H9 (cell line): ENCODE data around the gene CCSER2. TPM values are rescaled to one million over a fixed set of nuclear protein-coding genes. Genes with fewer than 3 reads are reported as not detected.

Experiments used
- DNase-seq: peaks from one replicate; pipeline ENCODE4 v3.0.0-alpha.2; 2017
- H2AFZ ChIP-seq: one replicate; pipeline ENCODE4 v1.6.1; 2013; ENCODE audit warnings: mild to moderate bottlenecking, low read length, control low read depth, moderate library complexity
- H2AK5ac ChIP-seq: 2 replicates; pipeline ENCODE4 v1.6.1; 2013; ENCODE audit warnings: low read length, control low read depth, mixed read lengths; ENCODE audit not compliant: insufficient read length
- H2BK120ac ChIP-seq: one replicate; pipeline ENCODE4 v1.6.1; 2013; ENCODE audit warnings: low read depth, mild to moderate bottlenecking, low read length, control low read depth, inconsistent platforms; ENCODE audit not compliant: poor library complexity, severe bottlenecking
- H2BK12ac ChIP-seq: 2 replicates; pipeline ENCODE4 v1.6.1; 2013; ENCODE audit warnings: low read length, control low read depth, mixed read lengths, low read depth; ENCODE audit not compliant: insufficient read length
- H2BK15ac ChIP-seq: 2 replicates; pipeline ENCODE4 v1.6.1; 2013; ENCODE audit warnings: low read depth, low read length, control low read depth
- H2BK20ac ChIP-seq: one replicate; pipeline ENCODE4 v1.6.1; 2013; ENCODE audit warnings: low read depth, mild to moderate bottlenecking, low read length, control low read depth, inconsistent platforms; ENCODE audit not compliant: poor library complexity, severe bottlenecking
- H2BK5ac ChIP-seq: 2 replicates; pipeline ENCODE4 v1.6.1; 2013; ENCODE audit warnings: low read length, control low read depth, mixed read lengths; ENCODE audit not compliant: insufficient read length
- H3K14ac ChIP-seq: 2 replicates; pipeline ENCODE4 v1.6.1; 2013; ENCODE audit warnings: low read length, control low read depth; ENCODE audit not compliant: insufficient read depth
- H3K18ac ChIP-seq: 2 replicates; pipeline ENCODE4 v1.6.1; 2013; ENCODE audit warnings: low read depth, mild to moderate bottlenecking, mixed read lengths, low read length, control low read depth; ENCODE audit not compliant: insufficient read length
- H3K23ac ChIP-seq: 2 replicates; pipeline ENCODE4 v1.6.1; 2013; ENCODE audit warnings: low read length, control low read depth, mixed read lengths, low read depth; ENCODE audit not compliant: insufficient read length
- H3K23me2 ChIP-seq: 2 replicates; pipeline ENCODE4 v1.6.1; 2013; ENCODE audit warnings: low read depth, mild to moderate bottlenecking, mixed read lengths, low read length, control low read depth; ENCODE audit not compliant: insufficient read length, poor library complexity, severe bottlenecking
- H3K27ac ChIP-seq: 2 replicates; pipeline ENCODE4 v1.5.1; 2013; ENCODE audit warnings: low read length, control low read depth, mixed read lengths, low read depth; ENCODE audit not compliant: insufficient read length
- H3K27me3 ChIP-seq: 2 replicates; pipeline ENCODE4 v1.6.1; 2013; ENCODE audit warnings: low read length, control low read depth, inconsistent platforms; ENCODE audit not compliant: insufficient read depth
- H3K4ac ChIP-seq: 2 replicates; pipeline ENCODE4 v1.6.1; 2013; ENCODE audit warnings: low read depth, mild to moderate bottlenecking, control low read depth, inconsistent platforms, low read length, moderate library complexity
- H3K4me1 ChIP-seq: 2 replicates; pipeline ENCODE4 v1.6.1; 2013; ENCODE audit warnings: low read length, control low read depth, inconsistent platforms; ENCODE audit not compliant: insufficient read depth
- H3K4me2 ChIP-seq: 2 replicates; pipeline ENCODE4 v1.6.1; 2013; ENCODE audit warnings: low read length, control low read depth, mixed read lengths; ENCODE audit not compliant: insufficient read length, insufficient read depth
- H3K56ac ChIP-seq: 2 replicates; pipeline ENCODE4 v1.6.1; 2013; ENCODE audit warnings: low read depth, mild to moderate bottlenecking, mixed read lengths, low read length, control low read depth; ENCODE audit not compliant: insufficient read length
- H3K79me1 ChIP-seq: 2 replicates; pipeline ENCODE4 v1.6.1; 2013; ENCODE audit warnings: low read depth, mild to moderate bottlenecking, moderate library complexity, low read length, control low read depth, inconsistent platforms; ENCODE audit not compliant: insufficient read depth, poor library complexity, severe bottlenecking
- H3K79me2 ChIP-seq: 2 replicates; pipeline ENCODE4 v1.6.1; 2013; ENCODE audit warnings: low read length, control low read depth, inconsistent platforms; ENCODE audit not compliant: insufficient read depth
- H3K9ac ChIP-seq: 2 replicates; pipeline ENCODE4 v1.6.1; 2013; ENCODE audit warnings: low read length, control low read depth, mixed read lengths; ENCODE audit not compliant: insufficient read length; ENCODE audit errors: extremely low read depth
- H3K9me3 ChIP-seq: one replicate; pipeline ENCODE4 v1.6.1; 2013; ENCODE audit warnings: low read depth, low read length, inconsistent platforms; ENCODE audit not compliant: control insufficient read depth
- H3T11ph ChIP-seq: one replicate; pipeline ENCODE4 v1.6.1; 2013; ENCODE audit warnings: mild to moderate bottlenecking, low read length, control low read depth, inconsistent platforms
- H4K20me1 ChIP-seq: one replicate; pipeline ENCODE4 v1.6.1; 2013; ENCODE audit not compliant: control insufficient read depth, insufficient read length, insufficient read depth
- H4K5ac ChIP-seq: 2 replicates; pipeline ENCODE4 v1.6.1; 2013; ENCODE audit warnings: low read depth, mild to moderate bottlenecking, mixed read lengths, low read length, control low read depth; ENCODE audit not compliant: insufficient read length
- H4K8ac ChIP-seq: replicated peaks from 2 replicates; pipeline ENCODE4 v1.6.1; 2013; ENCODE audit warnings: low read length, control low read depth, mixed read lengths, low read depth; ENCODE audit not compliant: insufficient read length
- H4K91ac ChIP-seq: 2 replicates; pipeline ENCODE4 v1.6.1; 2013; ENCODE audit warnings: low read depth, mild to moderate bottlenecking, moderate library complexity, mixed read lengths, low read length, control low read depth; ENCODE audit not compliant: insufficient read length
- H3K27ac Mint-ChIP-seq, 3 experiments: 2 replicates in 2 of 3; 3 replicates in 1 of 3; pipeline ENCODE4 v1.8.0; 2020 to 2021; ENCODE audit warnings: mixed read lengths in 3 of 3, mild to moderate bottlenecking in 1 of 3, moderate library complexity in 1 of 3
- H3K27me3 Mint-ChIP-seq: 2 replicates; pipeline ENCODE4 v1.8.0; 2021; ENCODE audit warnings: low read depth, mild to moderate bottlenecking, moderate library complexity, mixed read lengths
- H3K36me3 Mint-ChIP-seq, 3 experiments: 2 replicates in 2 of 3; 3 replicates in 1 of 3; pipeline ENCODE4 v1.8.0; 2020 to 2021; ENCODE audit warnings: low read depth in 3 of 3, mixed read lengths in 3 of 3; ENCODE audit not compliant: insufficient read depth in 1 of 3
- H3K4me1 Mint-ChIP-seq, 2 experiments: 2 replicates each; pipeline ENCODE4 v1.8.0; 2020; ENCODE audit warnings: mixed read lengths in 2 of 2
- H3K4me3 Mint-ChIP-seq, 2 experiments: 2 replicates in 1 of 2; 3 replicates in 1 of 2; pipeline ENCODE4 v1.8.0; 2020 to 2021; ENCODE audit warnings: mild to moderate bottlenecking in 2 of 2, mixed read lengths in 2 of 2, moderate library complexity in 1 of 2
- H3K9me3 Mint-ChIP-seq, 2 experiments: 2 replicates in 1 of 2; 3 replicates in 1 of 2; pipeline ENCODE4 v1.8.0; 2020; ENCODE audit warnings: mild to moderate bottlenecking in 2 of 2, mixed read lengths in 2 of 2, moderate library complexity in 1 of 2
- WGBS: extraction: QIAGEN DNeasy Blood & Tissue Kit; methylation state at CpG from one replicate; pipeline ENCODE4 v1.1.7; 2013; ENCODE audit warnings: missing lambda C conversion rate, low lambda C conversion rate, mixed read lengths; ENCODE audit not compliant: insufficient read length; ENCODE audit errors: extremely low coverage; 5-methylcytosine and 5-hydroxymethylcytosine counted together
- total RNA-seq: library from RNA; stranded (reverse); gene quantifications from 2 replicates; pipeline ENCODE4 v1.2.1, GENCODE V29; 2021
- TF ChIP-seq, protein P1 (sequence below): fragments of 200-600 bp; sonication (generic); conservative IDR thresholded peaks from 3 replicates; pipeline ENCODE4 v1.8.0; 2021; ENCODE audit warnings: antibody characterized with exemption, mild to moderate bottlenecking

CCSER2 gene
- total RNA-seq, 1 experiment from 2014 or later = 22.2 TPM

DNA sequence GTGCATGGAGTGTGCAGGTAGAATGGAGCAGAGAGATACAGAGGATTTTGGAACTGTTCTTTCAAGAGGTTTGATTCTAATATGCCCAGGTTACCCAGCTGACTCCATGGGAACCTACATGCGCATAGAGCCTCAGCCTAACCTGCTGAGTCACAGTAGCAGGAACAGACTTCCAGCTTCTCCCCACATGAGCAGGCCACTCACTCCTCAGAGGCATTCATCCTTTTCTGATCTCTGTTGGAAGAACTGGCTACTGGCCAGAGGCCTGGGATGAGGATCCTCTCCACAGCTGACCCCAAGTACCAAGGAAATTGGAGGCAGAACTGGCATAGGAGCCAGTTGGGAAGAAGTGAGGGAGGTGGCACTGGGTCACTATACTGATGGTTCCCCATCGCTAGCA lies 17.9 kb upstream of the CCSER2 start:
- H4K8ac ChIP-seq = no peak overlapping the region
- H3K27me3 Mint-ChIP-seq = no peaks in the 10 kb centered on the region
- H3K23me2 ChIP-seq = no peaks in the 10 kb centered on the region
- WGBS = no CpG with 5 or more reads among the region's 2 CpGs
- H3K14ac ChIP-seq = no peak overlapping the region
- no peaks in the 10 kb centered on the region for H3K9me3 ChIP-seq
- no peaks in the 10 kb centered on the region for H3K27me3 ChIP-seq
- peaks cover 0 to 5% of the 10 kb centered on the region in 2 experiments; a peak in 4 of 5 replicates for H3K9me3 Mint-ChIP-seq
- H3K27ac ChIP-seq = no peak overlapping the region
- H3K4me1 Mint-ChIP-seq = peaks cover 15 to 18% of the 10 kb centered on the region in 2 experiments
- no peak for DNase-seq
- H2BK5ac ChIP-seq = no peak overlapping the region
- 0 out of 7 replicates have a peak overlapping the region, but pooled peaks of 1 of the 3 experiments have one; percentile 62 for H3K27ac Mint-ChIP-seq
- H3K4me2 ChIP-seq = no peak overlapping the region
- H3K36me3 Mint-ChIP-seq = no peaks in the 10 kb centered on the region; a peak in 3 of 7 replicates
- no peak overlapping the region for H2BK120ac ChIP-seq
- H2BK15ac ChIP-seq = no peak overlapping the region
- no peak overlapping the region for H3T11ph ChIP-seq
- H2AK5ac ChIP-seq = no peak overlapping the region
- H3K23ac ChIP-seq = no peak overlapping the region
- H3K4me3 Mint-ChIP-seq = no peak overlapping the region
- H4K5ac ChIP-seq = no peak overlapping the region
- no peak overlapping the region for H2BK20ac ChIP-seq
- no peak overlapping the region for H3K4ac ChIP-seq
- no peaks in the 10 kb centered on the region for H3K79me1 ChIP-seq
- no peak overlapping the region for H3K18ac ChIP-seq
- no peak overlapping the region for H3K9ac ChIP-seq
- H2AFZ ChIP-seq = no peak overlapping the region
- no peak overlapping the region for H4K91ac ChIP-seq
- no peaks in the 10 kb centered on the region for H3K79me2 ChIP-seq
- peaks cover 9% of the 10 kb centered on the region; the same call in 1 of the 2 replicates for H3K4me1 ChIP-seq
- no peak overlapping the region for H3K56ac ChIP-seq
- no peaks in the 10 kb centered on the region for H4K20me1 ChIP-seq
- TF ChIP-seq, protein P1, sequence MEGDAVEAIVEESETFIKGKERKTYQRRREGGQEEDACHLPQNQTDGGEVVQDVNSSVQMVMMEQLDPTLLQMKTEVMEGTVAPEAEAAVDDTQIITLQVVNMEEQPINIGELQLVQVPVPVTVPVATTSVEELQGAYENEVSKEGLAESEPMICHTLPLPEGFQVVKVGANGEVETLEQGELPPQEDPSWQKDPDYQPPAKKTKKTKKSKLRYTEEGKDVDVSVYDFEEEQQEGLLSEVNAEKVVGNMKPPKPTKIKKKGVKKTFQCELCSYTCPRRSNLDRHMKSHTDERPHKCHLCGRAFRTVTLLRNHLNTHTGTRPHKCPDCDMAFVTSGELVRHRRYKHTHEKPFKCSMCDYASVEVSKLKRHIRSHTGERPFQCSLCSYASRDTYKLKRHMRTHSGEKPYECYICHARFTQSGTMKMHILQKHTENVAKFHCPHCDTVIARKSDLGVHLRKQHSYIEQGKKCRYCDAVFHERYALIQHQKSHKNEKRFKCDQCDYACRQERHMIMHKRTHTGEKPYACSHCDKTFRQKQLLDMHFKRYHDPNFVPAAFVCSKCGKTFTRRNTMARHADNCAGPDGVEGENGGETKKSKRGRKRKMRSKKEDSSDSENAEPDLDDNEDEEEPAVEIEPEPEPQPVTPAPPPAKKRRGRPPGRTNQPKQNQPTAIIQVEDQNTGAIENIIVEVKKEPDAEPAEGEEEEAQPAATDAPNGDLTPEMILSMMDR = no peak
- no peak overlapping the region for H2BK12ac ChIP-seq
